OCI-LY3 (cell line): ENCODE results near the gene AHCYL1.

ENCODE experiments used
- H2AFZ ChIP-seq: fragments of 200-600, 300-600 bp; shearing (Covaris generic); 2 replicates; pipeline ENCODE4 v1.6.0; 2014; ENCODE audit warnings: antibody characterized with exemption, low read depth, low read length
- H3K27ac ChIP-seq: fragments of 200-600, 300-600 bp; sonication (generic); 2 replicates; pipeline ENCODE4 v1.5.1; 2014; ENCODE audit warnings: mild to moderate bottlenecking, low read length, moderate library complexity, mixed read lengths
- H3K27me3 ChIP-seq: fragments of 200-600, 300-600 bp; sonication (generic); 2 replicates; pipeline ENCODE4 v1.6.1; 2014; ENCODE audit warnings: low read depth, low read length, mixed read lengths
- H3K36me3 ChIP-seq: fragments of 200-600, 300-600 bp; sonication (generic); replicated peaks from 2 replicates; pipeline ENCODE3; 2014; ENCODE audit warnings: low read depth, low read length, mixed read lengths
- H3K4me1 ChIP-seq: fragments of 300-600, 200-600 bp; sonication (generic); 2 replicates; pipeline ENCODE4 v1.6.1; 2014; ENCODE audit warnings: low read length, mixed read lengths
- H3K4me2 ChIP-seq: fragments of 200-600, 300-600 bp; sonication (generic); 2 replicates; pipeline ENCODE4 v1.6.1; 2014; ENCODE audit warnings: low read length, mixed read lengths
- H3K4me3 ChIP-seq: fragments of 300-600, 200-600 bp; sonication (generic); 2 replicates; pipeline ENCODE4 v1.5.1; 2014; ENCODE audit warnings: antibody characterized with exemption, mild to moderate bottlenecking, low read length, moderate library complexity
- H3K79me2 ChIP-seq: fragments of 300-600, 200-600 bp; shearing (Covaris generic); 2 replicates; pipeline ENCODE4 v1.6.1; 2014; ENCODE audit warnings: mild to moderate bottlenecking, low read length, mixed read lengths
- H3K9ac ChIP-seq: fragments of 300-600, 200-600 bp; shearing (Covaris generic); 2 replicates; pipeline ENCODE4 v1.6.0; 2014; ENCODE audit warnings: mild to moderate bottlenecking, low read length, moderate library complexity
- H3K9me3 ChIP-seq: fragments of 200-600, 300-600 bp; shearing (Covaris generic); 2 replicates; pipeline ENCODE4 v1.6.1; 2014; ENCODE audit warnings: low read length, mixed read lengths; ENCODE audit not compliant: insufficient read depth
- H4K20me1 ChIP-seq: fragments of 200-600, 300-600 bp; sonication (generic); 2 replicates; pipeline ENCODE4 v1.6.1; 2016; ENCODE audit warnings: low read length, mixed read lengths; ENCODE audit not compliant: insufficient read depth
- EZH2phosphoT487 ChIP-seq: fragments of 200-600 bp; shearing (Covaris generic); IDR thresholded peaks from 2 replicates; pipeline ENCODE4 v1.6.1; 2018; ENCODE audit warnings: antibody characterized with exemption, mixed run types, low read depth
- TF ChIP-seq, protein P1 (sequence below): fragments of 200-600, 300-600 bp; sonication (generic); IDR thresholded peaks from 2 replicates; pipeline ENCODE4 v1.5.1; 2014; ENCODE audit warnings: antibody characterized with exemption, low read length, low read depth

Gene AHCYL1

DNA sequence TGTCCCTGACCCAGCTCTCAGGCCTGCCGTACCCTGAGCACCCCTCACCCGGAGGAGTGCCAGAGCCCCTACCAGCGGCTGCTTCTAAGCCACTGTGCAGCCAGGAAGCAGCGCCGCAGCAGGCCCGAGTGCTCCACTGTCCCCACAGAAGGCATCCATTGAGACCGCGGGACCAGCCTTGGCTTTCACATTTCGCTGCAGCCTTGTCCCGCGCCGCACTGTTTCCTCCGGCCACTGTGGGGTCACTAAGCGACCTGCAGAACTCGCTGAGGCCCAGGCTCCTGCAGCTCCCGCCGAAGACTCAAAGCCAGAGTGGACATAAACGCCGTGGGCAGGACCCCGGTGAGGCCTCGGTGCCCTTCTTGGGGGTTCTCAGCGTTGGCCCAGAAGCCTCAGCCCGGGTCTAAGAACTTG, 82.9 kb downstream of the AHCYL1 start:
- Histone ChIP-seq H4K20me1 (no peaks in the 10 kb centered on the region), H3K27me3 (no peaks in the 10 kb centered on the region), H3K27ac (no peak overlapping the region), H3K4me1 (no peaks in the 10 kb centered on the region), H3K36me3 (no peaks in the 10 kb centered on the region), H3K9me3 (no peaks in the 10 kb centered on the region), H3K4me3 (no peak overlapping the region), H3K79me2 (no peaks in the 10 kb centered on the region), H3K9ac (no peak overlapping the region), H2AFZ (no peak overlapping the region), H3K4me2 (no peak overlapping the region)
- TF ChIP-seq, protein P1, sequence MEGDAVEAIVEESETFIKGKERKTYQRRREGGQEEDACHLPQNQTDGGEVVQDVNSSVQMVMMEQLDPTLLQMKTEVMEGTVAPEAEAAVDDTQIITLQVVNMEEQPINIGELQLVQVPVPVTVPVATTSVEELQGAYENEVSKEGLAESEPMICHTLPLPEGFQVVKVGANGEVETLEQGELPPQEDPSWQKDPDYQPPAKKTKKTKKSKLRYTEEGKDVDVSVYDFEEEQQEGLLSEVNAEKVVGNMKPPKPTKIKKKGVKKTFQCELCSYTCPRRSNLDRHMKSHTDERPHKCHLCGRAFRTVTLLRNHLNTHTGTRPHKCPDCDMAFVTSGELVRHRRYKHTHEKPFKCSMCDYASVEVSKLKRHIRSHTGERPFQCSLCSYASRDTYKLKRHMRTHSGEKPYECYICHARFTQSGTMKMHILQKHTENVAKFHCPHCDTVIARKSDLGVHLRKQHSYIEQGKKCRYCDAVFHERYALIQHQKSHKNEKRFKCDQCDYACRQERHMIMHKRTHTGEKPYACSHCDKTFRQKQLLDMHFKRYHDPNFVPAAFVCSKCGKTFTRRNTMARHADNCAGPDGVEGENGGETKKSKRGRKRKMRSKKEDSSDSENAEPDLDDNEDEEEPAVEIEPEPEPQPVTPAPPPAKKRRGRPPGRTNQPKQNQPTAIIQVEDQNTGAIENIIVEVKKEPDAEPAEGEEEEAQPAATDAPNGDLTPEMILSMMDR = no peak
- no peak for TF ChIP-seq EZH2phosphoT487

DNA sequence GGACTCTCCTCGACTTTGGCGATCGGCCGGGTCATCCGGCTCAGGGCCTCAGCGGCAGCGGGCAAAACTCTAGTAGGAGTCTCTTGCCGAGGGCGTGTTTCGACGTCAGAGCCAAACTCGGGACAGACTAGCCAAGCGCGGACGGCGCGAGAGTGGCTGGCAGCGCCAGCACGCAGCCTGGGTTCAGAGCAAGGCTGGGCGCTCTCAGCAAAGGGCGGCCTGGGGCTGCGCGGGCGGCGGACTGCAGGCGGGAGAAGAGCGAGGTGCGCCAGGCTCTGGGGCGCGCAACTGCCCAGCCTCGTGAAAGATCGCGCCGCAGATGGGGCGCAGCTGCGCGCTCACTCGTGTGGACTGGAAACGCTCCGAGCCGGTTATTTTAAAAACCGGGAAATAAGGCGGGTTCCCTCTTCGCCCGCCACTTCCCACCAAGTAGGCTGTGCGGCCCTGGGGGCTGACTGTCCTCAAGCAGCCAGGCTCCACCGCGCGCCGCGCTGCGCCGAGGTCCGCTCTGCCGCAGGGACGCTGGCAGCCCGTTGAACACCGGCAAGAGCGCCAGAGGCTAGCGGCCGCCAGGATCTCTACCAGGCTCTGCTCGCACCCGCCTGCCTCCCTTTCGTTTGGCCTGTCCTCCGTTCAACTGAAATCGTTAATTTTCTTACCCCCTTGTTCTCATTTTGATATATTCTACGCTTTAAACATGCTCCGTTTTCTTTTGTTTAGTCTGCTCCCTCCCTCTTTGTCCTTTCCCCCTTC, 83.5 kb downstream of the AHCYL1 start:
- H3K27me3 ChIP-seq = no peaks in the 10 kb centered on the region
- no peaks in the 10 kb centered on the region for H3K4me1 ChIP-seq
- H3K4me3 ChIP-seq = no peak overlapping the region
- H3K9ac ChIP-seq = no peak overlapping the region
- no peak overlapping the region for H2AFZ ChIP-seq
- H3K36me3 ChIP-seq = no peaks in the 10 kb centered on the region
- no peaks in the 10 kb centered on the region for H3K9me3 ChIP-seq
- no peaks in the 10 kb centered on the region for H3K79me2 ChIP-seq
- H3K4me2 ChIP-seq = no peak overlapping the region
- no peaks in the 10 kb centered on the region for H4K20me1 ChIP-seq
- TF ChIP-seq EZH2phosphoT487 = no peak
- TF ChIP-seq, protein P1 = no peak
- H3K27ac ChIP-seq = no peak overlapping the region

DNA sequence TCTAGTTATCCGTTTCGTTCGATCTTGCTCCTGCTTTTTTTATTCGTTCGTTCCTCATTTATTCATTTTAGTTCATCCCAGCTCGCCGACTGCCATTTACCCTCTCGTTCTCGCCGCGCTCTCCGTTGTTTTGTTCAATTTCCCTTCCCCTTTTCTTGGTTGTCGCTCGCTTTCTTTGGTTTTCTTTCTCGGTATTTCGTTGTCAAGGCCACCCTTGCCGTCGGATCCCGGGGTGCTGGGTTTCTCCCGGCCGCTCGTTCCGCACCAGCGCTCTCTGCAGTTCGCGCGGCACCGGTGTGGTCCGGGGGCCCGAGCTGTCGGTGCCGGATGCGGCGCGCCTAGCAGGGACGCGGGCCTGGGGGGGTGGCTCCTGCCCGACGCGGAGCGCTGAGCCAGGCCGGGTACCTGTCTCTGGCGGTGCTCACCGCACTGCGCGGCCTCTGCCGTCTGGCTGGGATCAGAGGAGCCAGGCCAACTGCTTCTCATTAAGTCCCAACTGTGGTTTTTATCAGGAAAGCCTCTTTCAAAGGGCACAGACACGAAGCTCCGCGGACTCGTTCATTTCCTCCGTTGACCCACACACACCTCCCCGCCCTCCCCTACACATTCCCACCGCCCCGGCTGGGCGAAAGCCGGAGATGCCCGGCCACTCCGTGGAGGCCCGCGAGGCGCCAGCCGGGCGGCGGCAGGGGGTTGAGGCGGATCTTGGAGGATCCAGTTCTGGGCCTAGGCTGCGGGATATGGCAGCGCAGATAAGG, 84.3 kb downstream of the AHCYL1 start:
- Histone ChIP-seq H3K79me2 (no peaks in the 10 kb centered on the region), H3K27me3 (no peaks in the 10 kb centered on the region), H3K9ac (no peak overlapping the region), H3K4me1 (no peaks in the 10 kb centered on the region), H3K4me3 (no peak overlapping the region), H2AFZ (no peak overlapping the region), H3K9me3 (no peaks in the 10 kb centered on the region), H3K27ac (no peak overlapping the region), H4K20me1 (no peaks in the 10 kb centered on the region), H3K36me3 (no peaks in the 10 kb centered on the region), H3K4me2 (no peak overlapping the region)
- no peak for TF ChIP-seq EZH2phosphoT487
- TF ChIP-seq, protein P1 = no peak
